Dedifferentiated amniotic fluid mesenchymal stem cell (primary cell): ENCODE results near the gene MGP.

Experiments
- DNase-seq: peaks from one replicate; pipeline ENCODE4 v3.0.0-alpha.2; 2016; ENCODE audit errors: extremely low spot score

The MGP gene

DNA sequence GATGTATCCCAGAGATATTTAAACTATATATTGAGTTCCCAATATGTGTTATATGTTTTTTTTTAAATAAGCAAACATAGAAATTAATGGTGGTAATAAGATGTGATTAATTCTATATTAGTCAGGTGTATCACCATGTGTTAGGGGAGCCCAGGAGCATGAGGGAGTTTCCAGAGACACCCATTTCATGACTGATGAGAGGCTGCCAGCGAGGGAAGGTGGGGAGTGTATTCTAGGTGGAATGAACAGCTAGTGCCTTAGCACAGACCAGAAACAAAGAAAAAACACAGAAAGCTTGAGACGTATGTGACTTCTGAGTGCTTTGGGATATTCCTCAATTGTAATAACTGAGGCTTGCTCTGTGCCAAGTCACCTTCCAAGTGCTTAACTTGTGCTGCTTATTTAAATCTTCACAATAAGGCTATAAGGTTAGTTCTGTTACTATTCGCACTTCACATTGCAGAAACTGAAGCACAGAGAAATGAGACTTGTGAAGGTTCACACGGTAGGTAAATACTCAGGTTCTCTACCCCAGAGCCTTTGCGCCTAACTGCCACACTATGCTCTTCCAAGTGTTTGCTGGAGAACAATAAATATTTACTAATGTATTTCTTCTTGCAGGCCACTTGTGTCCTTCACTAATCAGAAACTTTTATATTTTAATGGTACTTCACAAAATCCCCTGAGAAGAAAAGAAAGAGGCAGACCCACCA is 17.9 kb upstream of the MGP start:
- no peak for DNase-seq

DNA sequence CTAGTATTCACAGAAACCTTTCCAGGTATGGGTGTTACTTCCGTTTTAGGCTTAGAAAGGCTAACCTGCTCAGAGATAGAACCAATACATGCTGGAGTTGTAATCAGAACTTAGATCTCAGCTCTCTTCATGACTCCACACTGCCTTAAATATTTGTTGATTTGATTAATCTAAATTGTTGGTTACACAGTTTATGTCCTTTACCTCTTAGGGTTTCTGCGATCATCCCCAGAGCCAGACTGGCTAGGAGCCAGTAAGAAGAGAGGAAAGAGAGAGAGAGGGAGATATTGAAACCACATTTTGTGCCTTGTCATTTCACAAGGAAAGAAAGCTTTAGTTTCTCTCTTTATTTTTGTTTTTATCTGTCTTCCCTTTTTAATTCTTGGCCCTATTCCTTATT is 16.8 kb upstream of the MGP start:
- no peak for DNase-seq

DNA sequence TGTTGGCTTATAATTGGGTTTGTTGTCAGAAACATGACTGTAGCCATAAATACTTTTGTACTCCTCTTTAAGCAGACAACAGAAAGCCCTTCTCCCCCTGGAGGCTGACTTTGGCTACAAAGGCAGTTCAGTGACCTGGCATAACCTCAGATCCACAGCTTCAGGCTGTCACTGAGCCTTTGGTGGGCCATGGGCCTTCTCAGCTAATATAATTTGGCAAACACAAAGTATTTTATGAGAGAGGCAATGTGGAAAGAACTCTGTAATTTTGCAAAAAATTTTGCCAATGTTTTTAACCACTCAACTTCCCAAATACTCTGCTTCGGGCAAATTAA is 15.5 kb upstream of the MGP start:
- no peak for DNase-seq

DNA sequence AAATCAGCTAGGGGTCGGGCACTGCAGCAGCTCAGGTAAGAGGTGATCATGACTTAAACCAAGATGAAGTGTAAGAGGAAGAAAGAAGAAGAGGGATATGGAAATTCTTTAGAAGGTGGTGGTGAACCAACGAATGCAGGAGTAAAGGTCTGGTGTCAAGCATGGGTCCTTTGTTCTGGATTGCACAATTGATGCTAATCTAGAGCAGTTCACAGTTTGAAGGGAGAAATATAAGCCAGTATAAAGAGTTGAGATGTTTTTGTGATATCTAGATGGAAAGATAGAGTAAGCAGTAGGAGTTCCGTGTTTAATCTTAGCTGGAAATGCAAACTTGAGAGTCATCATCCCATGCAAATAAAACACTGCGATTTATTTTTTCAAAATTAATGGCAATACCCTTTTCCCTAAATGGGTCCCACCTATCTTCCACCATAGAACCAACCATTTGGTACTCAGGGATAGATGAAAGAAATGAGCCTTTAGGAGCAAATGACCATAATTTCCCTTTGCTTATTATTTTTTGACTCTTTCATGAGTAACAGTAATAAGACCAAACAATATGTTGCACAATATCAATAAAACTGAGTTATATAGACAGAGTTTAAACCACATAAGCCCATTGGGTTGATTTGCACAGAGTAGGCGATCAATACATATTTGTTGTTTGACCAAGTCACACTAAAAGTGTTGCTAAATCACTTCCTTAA is 15.0 kb upstream of the MGP start:
- DNase-seq, result no peak

DNA sequence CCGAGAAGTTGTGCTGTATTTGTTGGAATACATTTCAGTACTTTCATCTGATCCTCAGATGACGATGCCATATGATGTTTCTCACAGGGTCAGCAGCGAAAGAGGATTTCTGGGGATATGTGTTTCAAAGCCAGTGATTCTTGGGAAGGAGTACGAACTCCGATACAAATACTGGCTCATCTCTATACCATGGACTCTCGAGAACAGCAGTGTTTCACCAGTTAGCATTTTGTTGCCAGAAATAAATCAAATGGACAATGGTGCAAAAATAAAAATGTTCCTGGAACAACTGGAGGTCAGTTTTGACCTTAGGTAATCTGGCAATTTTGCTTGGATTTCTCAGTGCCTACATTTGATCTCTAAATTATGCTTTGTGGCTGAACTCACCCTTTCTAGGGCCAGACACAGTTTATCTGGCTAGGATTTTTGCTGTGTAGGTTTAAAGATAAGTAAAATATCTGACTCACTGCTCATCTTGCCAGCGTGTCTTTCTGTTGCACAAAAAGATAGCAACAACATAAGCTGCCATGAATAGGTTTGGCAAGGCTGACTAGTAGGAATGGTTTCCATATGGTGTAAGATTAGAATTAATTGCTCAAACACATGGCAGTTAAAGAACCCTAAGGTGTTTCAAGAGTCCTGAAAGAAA is 11.0 kb upstream of the MGP start:
- no peak for DNase-seq

DNA sequence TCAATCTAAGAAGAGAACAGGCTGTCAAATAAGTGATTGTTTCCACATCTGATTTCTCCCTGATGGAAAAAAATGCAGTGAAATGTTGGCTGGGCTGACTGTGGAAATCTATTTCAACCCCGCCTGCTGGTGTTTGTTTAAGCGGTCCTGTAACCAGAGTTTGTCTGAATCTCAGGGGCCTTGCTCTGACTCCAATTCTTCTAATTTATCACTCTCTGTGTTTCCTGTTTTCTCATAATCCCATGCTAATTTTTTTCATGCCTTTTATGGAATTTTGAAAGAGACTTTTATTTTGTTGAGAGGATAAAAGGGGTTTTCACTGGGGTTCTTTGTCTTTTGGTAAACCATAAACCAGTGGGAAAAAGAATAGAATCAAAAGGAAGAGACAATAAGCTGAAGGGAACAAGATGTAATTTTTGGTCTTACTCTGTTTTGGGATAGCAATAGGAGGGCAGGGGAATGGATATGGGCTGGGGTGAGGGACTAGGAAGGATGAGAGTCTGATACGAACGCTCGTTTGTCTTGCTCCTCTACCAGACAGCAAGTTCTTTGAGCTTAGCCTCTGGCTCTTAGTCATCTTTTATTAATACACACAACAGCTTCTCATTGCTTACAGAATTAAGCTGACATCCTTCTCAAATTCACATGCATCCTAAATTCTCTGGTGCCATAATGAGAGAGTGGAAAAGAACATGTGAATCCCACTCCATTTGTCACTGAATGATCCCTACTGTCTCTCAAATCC is 8.0 kb upstream of the MGP start:
- no peak for DNase-seq

DNA sequence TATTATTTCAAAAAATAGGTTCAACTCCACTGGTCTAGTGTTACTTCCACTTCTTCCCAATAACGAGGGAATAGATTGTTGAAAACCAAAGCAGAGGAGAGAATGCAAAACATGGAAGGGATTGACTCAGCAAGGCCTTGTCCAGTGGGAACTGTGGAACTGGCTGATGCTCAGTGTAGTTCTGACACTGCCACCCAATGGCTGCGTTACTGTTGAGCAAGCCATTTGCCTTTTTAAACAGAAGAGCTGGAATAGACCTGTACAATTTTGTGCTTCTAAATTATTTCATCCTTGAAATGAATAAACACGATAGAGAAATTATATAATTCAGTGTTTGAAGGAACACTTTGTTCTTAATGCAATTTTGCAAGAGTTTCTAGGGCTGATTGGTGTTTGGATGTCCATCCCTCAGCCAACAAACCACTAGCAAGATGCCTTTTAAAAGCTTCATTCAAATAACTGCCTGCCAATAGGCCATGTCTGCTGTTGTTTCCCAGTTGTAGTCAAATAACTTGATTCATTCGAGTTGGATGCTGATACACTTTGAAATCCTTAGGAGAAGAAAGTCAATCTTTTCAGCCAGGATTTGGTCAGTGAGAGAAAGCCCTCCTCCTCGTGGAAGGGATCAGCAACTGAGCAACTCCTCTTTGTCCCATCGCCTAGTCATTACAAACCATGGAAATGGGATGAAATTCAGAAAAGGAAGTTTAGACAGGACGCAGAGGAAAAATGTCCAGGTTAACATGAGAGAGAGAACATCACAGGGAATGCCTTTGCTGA is 7.3 kb upstream of the MGP start:
- DNase-seq, result no peak

DNA sequence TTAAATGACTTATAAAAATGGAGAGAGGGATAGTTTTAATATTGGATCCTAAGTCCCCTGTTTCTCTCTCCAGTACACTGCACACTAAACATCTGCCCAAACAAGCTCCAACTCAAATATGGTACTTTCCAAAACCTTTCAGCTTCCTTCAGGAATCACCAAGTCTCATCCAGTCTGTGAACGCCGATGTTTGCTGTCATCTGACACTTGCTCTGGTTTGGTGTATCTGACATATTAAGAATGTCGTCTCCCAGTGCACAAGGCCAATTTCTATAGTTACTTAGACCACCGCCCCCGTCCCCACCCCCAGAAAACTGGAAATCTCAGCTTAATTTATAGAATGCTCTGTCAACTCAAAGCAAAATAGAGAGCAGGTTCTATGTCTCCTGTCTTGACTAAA is 5.0 kb upstream of the MGP start:
- no peak for DNase-seq

DNA sequence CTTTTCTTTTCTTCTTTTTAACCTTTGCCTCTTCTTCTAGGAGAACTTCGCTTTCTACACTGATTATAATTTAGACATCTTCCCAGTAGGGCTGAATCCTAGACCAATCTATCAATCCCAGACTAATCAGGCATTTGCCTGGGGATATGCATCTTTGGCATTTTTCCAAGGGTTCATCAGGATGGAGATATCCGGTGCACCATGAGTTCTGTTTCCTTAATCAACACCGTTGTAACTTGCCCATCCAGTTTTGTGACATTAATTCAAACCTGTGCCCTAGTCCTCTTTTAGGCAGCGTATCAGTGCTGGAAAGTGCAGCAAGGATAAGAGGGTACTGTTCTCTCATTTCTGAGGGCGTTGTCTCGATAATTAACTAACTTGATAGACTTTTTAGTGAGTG is 617 bp upstream of the MGP start:
- no peak for DNase-seq

DNA sequence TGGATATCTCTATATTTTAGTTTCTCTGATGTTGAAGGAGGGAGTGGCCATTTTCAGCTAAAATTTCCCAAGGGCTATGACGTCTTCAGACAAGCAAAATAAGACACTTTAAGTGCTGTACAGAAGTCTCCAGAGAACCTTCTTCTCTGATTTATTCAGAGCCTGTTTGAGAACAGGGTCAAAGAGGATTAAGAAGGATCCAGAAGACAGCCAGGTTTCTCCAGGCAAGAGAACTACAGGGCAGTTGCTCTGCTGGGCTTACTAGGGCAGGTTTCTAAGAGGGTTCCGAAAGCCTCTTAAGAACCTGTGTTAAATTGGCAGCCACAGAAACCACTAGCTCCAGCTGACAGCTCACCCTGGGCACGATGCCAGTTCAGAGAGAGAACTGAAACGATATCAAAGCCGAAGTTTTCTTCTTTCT is 1.2 kb downstream of the MGP start:
- peak; percentile 73 for DNase-seq

DNA sequence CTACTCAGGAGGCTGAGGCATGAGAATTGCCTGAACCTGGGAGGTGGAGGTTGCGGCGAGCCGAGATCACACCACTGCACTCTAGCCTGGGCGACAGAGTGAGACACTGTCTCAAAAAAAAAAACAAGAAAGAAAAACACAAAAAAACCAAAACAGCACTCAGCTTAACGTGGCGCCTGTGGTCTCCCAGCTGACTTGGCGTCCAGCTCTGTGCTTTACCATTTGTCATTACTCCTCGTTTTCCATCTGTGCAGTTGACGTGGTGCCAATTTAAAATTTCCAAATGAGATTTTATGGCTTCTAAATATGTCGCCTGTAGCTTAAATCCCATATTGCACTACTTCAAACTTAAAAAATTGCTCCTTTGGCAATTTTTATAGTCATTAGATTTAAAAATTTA is 2.0 kb downstream of the MGP start:
- no peak for DNase-seq

DNA sequence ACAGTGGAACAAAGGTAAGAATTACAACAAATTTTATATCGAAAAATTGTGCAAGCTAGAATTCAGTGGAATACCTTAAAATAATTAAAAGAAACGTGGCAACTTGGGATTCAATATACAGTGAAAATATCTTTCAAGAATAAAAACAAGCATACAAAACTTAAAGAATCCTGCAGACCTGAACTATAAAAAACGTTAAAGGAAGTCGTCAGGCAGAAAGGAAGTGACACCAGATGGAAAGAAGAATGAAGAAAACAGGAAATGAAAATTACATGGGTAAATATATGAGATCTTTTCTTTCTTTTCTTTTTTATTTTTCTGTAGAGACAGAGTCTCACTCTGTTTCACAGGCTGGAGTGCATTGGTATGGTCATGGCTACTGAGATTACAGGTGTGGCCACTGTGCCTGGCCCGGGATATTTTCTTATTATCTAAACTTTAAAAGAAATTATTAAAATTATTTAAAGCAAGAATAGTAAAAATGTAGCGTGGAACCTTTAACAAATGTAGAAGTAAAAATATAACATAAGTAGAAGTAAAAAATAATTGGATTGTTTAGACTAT is 4.7 kb downstream of the MGP start:
- DNase-seq, result no peak

DNA sequence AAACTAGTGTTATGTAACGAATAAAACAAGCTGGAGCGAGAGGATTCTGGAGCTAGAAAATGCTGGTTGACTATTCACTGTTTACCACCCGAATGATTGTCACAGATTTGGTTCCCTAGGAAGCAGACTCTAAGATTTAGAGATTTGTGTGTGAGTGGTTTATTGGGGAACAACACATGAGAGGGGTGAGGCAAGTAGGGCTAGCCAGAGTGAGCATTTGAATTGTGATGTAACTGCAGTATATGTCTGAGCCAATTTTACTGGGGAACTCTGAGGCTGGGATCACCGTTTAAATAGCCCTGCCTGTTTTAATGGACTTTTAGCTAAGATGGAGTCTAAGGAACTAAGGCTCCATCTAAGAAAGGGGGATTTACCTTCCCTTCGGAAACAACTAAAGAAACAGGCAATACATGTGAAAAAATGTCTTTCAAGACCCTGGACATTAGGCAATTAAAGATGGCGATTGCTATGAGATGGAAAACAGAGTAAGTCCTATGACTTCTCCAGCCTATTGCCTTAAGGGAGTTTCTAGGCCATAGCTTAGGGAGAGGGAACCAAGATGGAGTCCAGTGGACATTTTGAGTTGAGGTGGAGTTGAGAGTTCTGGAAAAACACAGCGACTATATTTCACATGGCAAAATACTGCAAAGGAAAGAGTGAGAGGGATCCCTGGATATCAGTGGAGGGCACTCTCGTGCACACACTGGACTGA is 6.3 kb downstream of the MGP start:
- DNase-seq, result no peak

DNA sequence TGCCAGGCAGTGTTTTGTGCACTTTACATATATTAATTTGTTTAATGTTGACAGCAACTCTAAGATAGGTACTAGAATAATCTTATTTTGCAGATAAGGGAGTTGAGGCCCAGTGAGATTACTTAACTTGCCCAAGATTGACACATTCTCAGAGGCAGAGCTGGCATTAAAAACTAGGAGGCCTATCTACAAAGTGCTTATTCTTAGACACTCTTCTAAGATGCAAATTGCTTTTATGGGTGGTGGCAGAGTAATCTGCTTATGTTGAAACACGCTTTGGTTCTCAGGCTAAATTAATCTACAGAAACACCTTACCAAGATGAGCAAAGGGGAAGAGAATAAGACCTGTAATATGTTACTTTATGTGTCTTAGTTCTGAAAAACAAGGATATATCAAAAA is 7.2 kb downstream of the MGP start:
- DNase-seq, result no peak

DNA sequence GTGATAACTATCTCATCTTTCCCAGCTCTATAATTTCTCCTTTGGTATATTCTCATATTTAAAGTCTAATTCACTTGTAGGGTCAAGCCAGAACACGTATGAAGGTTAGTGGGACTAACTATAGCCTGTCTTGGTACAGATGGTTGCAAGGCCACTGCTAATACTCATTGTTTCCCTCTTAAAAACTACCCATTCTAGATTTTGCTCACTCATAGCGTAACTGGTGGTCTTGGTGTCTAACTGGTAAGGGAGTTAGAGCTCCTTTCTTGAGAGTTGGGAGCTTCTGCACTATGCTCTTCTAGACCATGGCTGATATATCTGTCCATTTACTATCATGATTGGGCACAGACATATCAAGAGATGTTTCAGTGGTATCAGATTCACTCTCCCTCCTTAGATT is 8.8 kb downstream of the MGP start:
- no peak for DNase-seq

DNA sequence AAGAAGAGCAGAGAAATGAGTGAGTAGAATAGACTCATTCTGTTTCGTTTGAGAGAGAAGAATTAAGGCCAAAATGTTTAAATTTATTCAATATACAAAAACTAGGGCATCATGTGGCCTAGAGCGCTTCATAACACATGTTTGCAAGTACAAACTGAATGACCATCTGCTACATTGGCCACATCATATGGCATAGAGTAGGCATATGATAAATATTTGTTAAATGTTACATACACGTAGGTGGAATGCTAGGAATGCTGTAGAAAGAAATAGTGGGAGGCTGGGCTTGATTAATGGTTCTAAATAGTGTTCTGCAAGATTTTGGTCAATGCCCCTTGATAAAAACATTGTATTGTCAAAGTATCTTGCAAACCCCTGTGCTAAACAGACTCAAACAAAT is 10.8 kb downstream of the MGP start:
- DNase-seq, result no peak

DNA sequence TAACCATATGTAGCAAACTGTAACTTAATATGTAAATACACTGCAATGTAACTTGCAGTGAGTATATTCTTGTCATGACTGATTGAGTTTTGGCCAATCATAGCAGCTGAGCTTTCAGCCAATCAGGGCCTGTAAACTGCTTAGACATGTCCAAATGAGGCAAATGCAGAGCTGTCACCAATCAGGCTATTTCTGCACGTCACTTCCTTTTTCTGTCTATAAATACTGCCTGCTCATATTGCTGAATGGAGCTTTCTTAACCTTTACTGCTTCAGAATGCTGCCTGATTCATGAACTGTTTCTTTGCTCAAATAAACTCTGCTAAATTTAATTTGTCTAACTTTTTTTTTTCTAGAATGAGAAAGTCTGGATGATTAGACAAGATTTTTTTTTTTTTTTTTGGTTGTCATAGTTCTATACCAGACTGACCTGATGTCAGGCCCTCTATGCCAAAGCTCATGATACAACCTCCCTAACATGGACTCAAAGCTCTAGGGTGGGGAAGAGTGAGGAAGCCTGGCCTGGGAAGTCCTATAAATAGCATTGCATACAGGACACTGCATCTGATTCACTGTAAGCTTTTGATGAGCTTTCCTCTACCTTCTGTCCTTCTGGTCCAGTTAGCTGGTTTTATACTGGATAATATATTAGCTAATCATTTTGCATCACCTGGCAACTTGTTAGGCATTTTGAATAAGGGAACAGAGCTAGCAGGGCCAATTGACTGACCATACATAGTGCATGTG is 12.0 kb downstream of the MGP start:
- DNase-seq, result no peak

DNA sequence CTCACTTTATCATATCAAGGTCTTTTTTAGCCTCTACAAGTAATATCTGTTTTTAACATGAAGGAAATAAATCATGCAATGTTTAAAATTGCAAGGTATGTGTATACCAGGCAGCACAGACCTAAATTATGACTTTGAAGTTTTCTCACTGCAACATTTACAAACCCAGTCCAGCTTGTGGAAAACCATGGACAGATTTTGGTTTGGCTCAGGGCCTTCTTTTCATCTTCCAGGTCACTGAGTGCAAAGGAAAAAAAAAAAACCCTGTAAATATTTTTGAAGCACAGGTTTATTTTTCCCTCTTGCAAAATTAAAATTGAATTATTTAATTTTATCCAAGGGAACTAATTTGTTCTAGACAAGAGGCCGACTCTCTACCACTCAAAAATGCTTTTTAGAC is 13.8 kb downstream of the MGP start:
- no peak for DNase-seq

DNA sequence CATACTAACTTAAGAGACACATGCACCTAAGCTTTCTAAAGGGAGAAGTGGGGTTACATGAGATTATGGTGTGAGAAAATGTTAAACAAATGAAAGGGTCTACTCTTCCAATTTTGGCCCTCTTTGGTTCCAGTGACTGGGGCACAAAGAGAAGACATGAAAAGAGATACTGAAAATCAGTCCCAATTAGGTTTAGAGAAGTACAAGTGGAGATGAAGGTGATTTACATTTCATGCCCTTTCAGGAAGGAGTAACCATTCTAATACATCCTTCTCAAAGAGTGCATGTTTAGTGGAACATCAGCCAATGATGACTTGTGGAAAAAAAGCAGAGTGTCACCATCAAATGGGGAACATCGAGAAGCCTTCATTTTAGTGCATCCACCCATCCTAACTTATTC is 14.4 kb downstream of the MGP start:
- DNase-seq, result no peak

DNA sequence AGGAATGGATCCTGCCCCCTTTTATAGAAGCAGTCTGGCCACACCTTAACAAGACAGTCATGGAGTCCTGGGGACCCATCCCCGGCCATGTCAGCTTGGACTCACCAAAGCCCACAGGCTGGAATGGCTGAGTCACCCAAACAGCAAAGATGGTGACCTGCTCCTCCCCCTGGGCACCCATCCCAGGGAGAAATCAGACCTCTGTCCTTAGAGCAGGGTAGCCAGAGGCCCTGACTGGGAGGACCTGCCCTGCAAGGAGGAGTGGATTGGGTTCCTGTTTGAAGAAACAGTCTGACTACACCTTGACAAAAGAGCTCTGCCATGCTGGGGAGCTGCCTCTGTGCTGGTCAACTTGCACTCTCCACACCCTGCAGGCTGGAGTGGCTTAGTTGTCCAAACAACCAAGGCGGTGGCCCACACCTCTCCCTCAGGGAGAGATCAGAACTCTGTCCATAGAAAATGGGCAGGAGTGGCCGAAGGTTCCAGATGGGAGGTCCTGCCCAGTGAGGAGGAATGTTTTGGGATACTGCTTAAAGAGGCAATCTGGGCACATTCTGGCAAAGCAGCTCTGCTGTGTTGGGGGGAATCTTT is 16.6 kb downstream of the MGP start:
- no peak for DNase-seq
